ENCODE data around the gene ZFP57. TPM values are rescaled to one million over a fixed set of nuclear protein-coding genes. Genes with fewer than 3 reads are reported as not detected.
A peak's percentile ranks its signal among the peaks of the same experiment; 100 is the strongest.

The ZFP57 gene
- total RNA-seq, 4 donors from 2014 or later: 0.66 TPM; not detected in 3

GRCh38 chr6:29709188-29709587, 28.2 kb upstream of the ZFP57 start:
- H3K27me3 ChIP-seq: peaks cover 0 to 10% of the 10 kb centered on the region in 2 donors
- TF ChIP-seq, protein P1, sequence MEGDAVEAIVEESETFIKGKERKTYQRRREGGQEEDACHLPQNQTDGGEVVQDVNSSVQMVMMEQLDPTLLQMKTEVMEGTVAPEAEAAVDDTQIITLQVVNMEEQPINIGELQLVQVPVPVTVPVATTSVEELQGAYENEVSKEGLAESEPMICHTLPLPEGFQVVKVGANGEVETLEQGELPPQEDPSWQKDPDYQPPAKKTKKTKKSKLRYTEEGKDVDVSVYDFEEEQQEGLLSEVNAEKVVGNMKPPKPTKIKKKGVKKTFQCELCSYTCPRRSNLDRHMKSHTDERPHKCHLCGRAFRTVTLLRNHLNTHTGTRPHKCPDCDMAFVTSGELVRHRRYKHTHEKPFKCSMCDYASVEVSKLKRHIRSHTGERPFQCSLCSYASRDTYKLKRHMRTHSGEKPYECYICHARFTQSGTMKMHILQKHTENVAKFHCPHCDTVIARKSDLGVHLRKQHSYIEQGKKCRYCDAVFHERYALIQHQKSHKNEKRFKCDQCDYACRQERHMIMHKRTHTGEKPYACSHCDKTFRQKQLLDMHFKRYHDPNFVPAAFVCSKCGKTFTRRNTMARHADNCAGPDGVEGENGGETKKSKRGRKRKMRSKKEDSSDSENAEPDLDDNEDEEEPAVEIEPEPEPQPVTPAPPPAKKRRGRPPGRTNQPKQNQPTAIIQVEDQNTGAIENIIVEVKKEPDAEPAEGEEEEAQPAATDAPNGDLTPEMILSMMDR (IDR thresholded peaks at IDR 0.05): no peak
- TF ChIP-seq POLR2A (IDR thresholded peaks at IDR 0.05) (no peak), EP300 (IDR thresholded peaks at IDR 0.05) (no peak)
- no peak for DNase-seq (ENCODE audit: low spot score in 2 of 2)
- 55 to 57% methylated on average over 4 of the region's 4 CpGs for WGBS, 2 donors
- H3K36me3 ChIP-seq: no peaks in the 10 kb centered on the region
- H3K9me3 ChIP-seq: no peaks in the 10 kb centered on the region
- H3K4me3 ChIP-seq: no peak overlapping the region
- no peaks in the 10 kb centered on the region for H3K4me1 ChIP-seq
- H3K27ac ChIP-seq: no peak overlapping the region

DNA sequence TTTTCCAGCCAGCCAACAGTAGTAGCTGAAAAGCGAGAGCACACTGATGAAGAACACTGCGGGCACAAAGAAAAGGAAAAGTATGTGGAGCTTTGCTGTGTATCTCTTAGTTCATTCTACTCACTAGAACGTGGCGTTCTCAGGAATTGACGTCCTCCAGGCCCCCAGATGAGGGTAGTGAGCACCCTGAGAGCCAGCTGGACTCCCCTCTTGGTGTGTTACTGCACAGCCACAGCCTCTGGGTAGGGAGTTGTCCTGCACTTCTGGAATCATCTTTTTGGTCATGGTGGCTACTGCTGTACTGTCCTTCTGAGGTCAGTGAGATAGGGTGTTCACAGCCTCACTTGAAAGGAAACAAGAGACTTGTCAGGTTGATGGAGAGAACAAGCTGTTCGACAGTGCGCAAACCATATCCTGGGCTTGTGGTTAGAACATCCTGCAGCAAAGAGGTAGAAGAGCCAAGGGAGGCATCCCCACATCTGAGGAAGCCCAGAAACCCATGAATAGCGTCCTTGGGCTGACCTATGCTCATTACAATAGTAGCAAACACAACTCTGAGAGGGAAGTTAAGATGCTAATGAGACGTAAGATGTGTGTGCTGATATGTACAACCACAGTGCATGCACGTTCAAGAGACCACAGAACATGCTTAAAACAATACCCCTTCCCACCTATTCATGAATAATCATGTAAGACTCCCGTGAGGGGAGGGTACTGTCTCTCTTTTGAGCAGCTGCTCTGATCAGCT, 27.7 kb upstream of the ZFP57 start:
- no peaks in the 10 kb centered on the region for H3K4me1 ChIP-seq
- DNase-seq (ENCODE audit: low spot score in 2 of 2): no peak
- 63 to 65% methylated on average over 11 of the region's 11 CpGs for WGBS, 2 donors
- no peak for TF ChIP-seq EP300 (IDR thresholded peaks at IDR 0.05)
- TF ChIP-seq, protein P1 (IDR thresholded peaks at IDR 0.05): no peak
- no peak for TF ChIP-seq POLR2A (IDR thresholded peaks at IDR 0.05)
- H3K36me3 ChIP-seq: no peaks in the 10 kb centered on the region
- H3K4me3 ChIP-seq: no peak overlapping the region
- H3K27me3 ChIP-seq: peaks cover 0 to 10% of the 10 kb centered on the region in 2 donors
- no peaks in the 10 kb centered on the region for H3K9me3 ChIP-seq
- H3K27ac ChIP-seq: no peak overlapping the region

- 27 to 31% methylated on average over 10 of the region's 10 CpGs for WGBS, 2 donors
- Histone ChIP-seq H3K36me3 (no peaks in the 10 kb centered on the region), H3K4me3 (no peak overlapping the region), H3K27ac (no peak overlapping the region), H3K9me3 (no peaks in the 10 kb centered on the region), H3K4me1 (no peaks in the 10 kb centered on the region), H3K27me3 (peaks cover 0 to 23% of the 10 kb centered on the region in 2 donors)
- TF ChIP-seq, protein P1 (IDR thresholded peaks at IDR 0.05): peak; percentile 39 to 77 (median 53)
- TF ChIP-seq EP300 (IDR thresholded peaks at IDR 0.05): no peak
- DNase-seq (ENCODE audit: low spot score in 2 of 2): peak in 1 of 2 donors; percentile 33
Observed at GRCh38 chr6:29705389-29706231, 24.7 kb upstream of the ZFP57 start.

DNA sequence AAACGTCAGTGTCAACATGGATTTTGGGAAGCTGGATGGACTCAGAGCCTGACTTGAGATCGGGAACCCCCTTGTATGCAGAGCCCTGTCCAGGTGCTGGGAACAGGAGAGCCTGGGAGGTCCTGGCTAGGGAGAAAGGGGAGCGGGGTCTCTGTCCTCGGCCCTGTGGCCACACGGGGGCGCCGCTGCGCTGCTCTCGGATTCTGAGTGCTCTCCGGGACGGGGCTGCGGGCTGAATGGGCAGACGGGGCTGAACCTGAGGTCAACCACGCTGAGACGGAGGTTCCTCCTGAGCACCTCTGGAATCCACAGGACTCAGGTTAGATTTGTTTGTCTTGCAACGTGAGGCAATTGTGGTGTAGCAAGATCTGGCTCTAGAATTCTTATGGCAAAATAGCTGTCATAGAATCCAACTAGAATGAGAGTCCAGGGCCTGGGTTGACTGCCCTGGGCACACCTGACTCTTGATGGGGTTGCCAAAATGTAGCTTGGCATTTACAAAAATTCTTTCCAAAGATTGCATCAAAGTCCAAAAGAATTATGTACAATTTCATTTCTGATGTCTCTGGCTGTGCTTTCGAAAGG, 21.7 kb upstream of the ZFP57 start:
- peak in 1 of 2 donors; percentile 65 for DNase-seq (ENCODE audit: low spot score in 2 of 2)
- WGBS, 2 donors: 26 to 30% methylated on average over 16 to 17 of the region's 17 CpGs
- peaks cover 0 to 18% of the 10 kb centered on the region in 2 donors for H3K27me3 ChIP-seq
- H3K9me3 ChIP-seq: no peaks in the 10 kb centered on the region
- H3K36me3 ChIP-seq: no peaks in the 10 kb centered on the region
- TF ChIP-seq, protein P1 (IDR thresholded peaks at IDR 0.05): peak in 2 of 5 experiments; percentile 8 to 19
- no peak for TF ChIP-seq EP300 (IDR thresholded peaks at IDR 0.05)
- TF ChIP-seq POLR2A (IDR thresholded peaks at IDR 0.05): no peak
- H3K4me1 ChIP-seq: no peaks in the 10 kb centered on the region
- no peak overlapping the region for H3K27ac ChIP-seq
- no peak overlapping the region for H3K4me3 ChIP-seq

All from tibial nerve (tissue), 4 donors.